Type B pancreatic cell (in vitro differentiated cells): ENCODE measurements around the gene BABAM2. TPM values are rescaled to one million over a fixed set of nuclear protein-coding genes. Genes with fewer than 3 reads are reported as not detected.

ENCODE experiments used
- DNase-seq: peaks from one replicate; pipeline ENCODE4 v3.0.0; 2021; ENCODE audit warnings: mixed read lengths; ENCODE audit not compliant: unreplicated experiment; ENCODE audit errors: extremely low spot score
- H3K27ac Mint-ChIP-seq: 2 replicates; pipeline ENCODE4 v1.8.0; 2021; ENCODE audit warnings: mild to moderate bottlenecking, mixed read lengths
- H3K27me3 Mint-ChIP-seq: 2 replicates; pipeline ENCODE4 v1.8.0; 2021; ENCODE audit warnings: mixed read lengths
- H3K36me3 Mint-ChIP-seq: 2 replicates; pipeline ENCODE4 v1.8.0; 2021; ENCODE audit warnings: mixed read lengths
- H3K4me1 Mint-ChIP-seq: one replicate; pipeline ENCODE4 v1.8.0; 2021; ENCODE audit warnings: mixed read lengths; ENCODE audit not compliant: unreplicated experiment
- H3K4me3 Mint-ChIP-seq: 2 replicates; pipeline ENCODE4 v1.8.0; 2021; ENCODE audit warnings: mild to moderate bottlenecking, mixed read lengths
- H3K9me3 Mint-ChIP-seq: 2 replicates; pipeline ENCODE4 v1.8.0; 2021; ENCODE audit warnings: mixed read lengths
- CTCF ChIP-seq: fragments of 200-600 bp; sonication (generic); conservative IDR thresholded peaks from 2 replicates; pipeline ENCODE4 v1.5.0; 2021; ENCODE audit warnings: antibody characterized with exemption, mild to moderate bottlenecking
- total RNA-seq: library from RNA; stranded (reverse); gene quantifications from 2 replicates; pipeline ENCODE4 v1.2.1, GENCODE V29; 2021; ENCODE audit warnings: low replicate concordance

BABAM2 gene
- total RNA-seq, 1 donor from 2014 or later = 30.4 TPM

- H3K27ac Mint-ChIP-seq = no peak overlapping the region
- TF ChIP-seq CTCF = no peak
- no peak for DNase-seq
- H3K36me3 Mint-ChIP-seq = no peaks in the 10 kb centered on the region
- no peaks in the 10 kb centered on the region for H3K27me3 Mint-ChIP-seq
- no peaks in the 10 kb centered on the region for H3K9me3 Mint-ChIP-seq
- no peak overlapping the region for H3K4me3 Mint-ChIP-seq
- H3K4me1 Mint-ChIP-seq = no peaks in the 10 kb centered on the region
These were observed 93.6 kb downstream of the BABAM2 start for GRCh38 chr2:27984153-27984552.

DNA sequence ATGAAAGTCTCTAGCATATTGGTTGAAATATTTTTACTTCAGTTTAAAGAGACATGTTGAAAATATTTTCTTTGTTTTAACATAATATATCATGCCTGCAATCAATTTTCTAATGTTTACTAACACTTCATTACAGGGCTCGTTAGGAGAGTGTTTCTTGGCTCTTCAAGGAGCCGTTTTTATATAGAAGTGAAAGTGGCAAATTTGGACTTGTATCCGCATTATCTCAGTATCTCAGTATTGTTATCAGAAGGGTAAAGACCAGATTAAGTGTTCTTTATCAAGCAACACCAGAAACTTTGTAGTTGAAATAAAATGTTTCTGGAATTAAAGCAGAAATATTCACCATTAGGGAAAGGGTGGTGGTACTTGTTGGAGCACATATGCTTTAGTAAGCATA lies 97.8 kb downstream of the BABAM2 start:
- Mint-ChIP-seq H3K27ac (no peak overlapping the region), H3K4me1 (no peaks in the 10 kb centered on the region), H3K27me3 (no peaks in the 10 kb centered on the region), H3K9me3 (no peaks in the 10 kb centered on the region), H3K36me3 (no peaks in the 10 kb centered on the region), H3K4me3 (no peak overlapping the region)
- DNase-seq = no peak
- no peak for TF ChIP-seq CTCF

GRCh38 chr2:27988718-27989117 lies 98.2 kb downstream of the BABAM2 start:
- H3K36me3 Mint-ChIP-seq = no peaks in the 10 kb centered on the region
- no peak for TF ChIP-seq CTCF
- H3K4me3 Mint-ChIP-seq = no peak overlapping the region
- no peaks in the 10 kb centered on the region for H3K4me1 Mint-ChIP-seq
- H3K27me3 Mint-ChIP-seq = no peaks in the 10 kb centered on the region
- no peaks in the 10 kb centered on the region for H3K9me3 Mint-ChIP-seq
- H3K27ac Mint-ChIP-seq = no peak overlapping the region
- DNase-seq = no peak

- no peak for TF ChIP-seq CTCF
- H3K9me3 Mint-ChIP-seq = no peaks in the 10 kb centered on the region
- no peaks in the 10 kb centered on the region for H3K4me1 Mint-ChIP-seq
- H3K4me3 Mint-ChIP-seq = no peak overlapping the region
- DNase-seq = no peak
- no peak overlapping the region for H3K27ac Mint-ChIP-seq
- H3K36me3 Mint-ChIP-seq = no peaks in the 10 kb centered on the region
- no peaks in the 10 kb centered on the region for H3K27me3 Mint-ChIP-seq
These were observed 98.6 kb downstream of the BABAM2 start for GRCh38 chr2:27989149-27989548.

DNA sequence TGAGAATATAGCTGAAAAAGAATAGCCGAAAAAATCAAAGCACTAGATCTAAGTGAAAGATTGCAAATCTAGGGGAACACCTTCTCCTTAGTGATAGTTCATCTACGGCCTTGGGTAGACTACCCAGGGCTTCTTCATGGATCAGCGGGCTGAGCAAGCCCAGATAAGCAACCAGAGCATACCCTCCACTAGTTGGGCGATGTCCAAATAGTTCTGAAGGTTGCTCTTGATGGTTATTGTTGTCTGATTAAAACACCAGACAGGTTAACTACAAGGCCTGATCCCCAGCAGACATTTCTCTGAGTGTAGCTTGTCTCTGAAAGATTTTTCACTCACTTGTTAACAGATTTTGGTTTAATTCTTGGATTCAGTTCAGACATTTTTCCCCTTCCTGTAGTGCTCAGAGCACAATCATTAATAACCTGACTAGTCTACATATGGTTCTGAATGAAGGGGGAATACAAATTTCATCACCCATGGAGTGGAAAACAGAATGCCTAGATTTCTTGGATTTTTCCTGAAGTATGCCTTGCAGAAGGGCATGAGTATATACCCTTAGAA lies 99.6 kb downstream of the BABAM2 start:
- no peak for TF ChIP-seq CTCF
- Mint-ChIP-seq H3K9me3 (no peaks in the 10 kb centered on the region), H3K4me1 (no peaks in the 10 kb centered on the region), H3K27me3 (no peaks in the 10 kb centered on the region), H3K4me3 (no peak overlapping the region), H3K36me3 (no peaks in the 10 kb centered on the region), H3K27ac (no peak overlapping the region)
- DNase-seq = no peak

DNA sequence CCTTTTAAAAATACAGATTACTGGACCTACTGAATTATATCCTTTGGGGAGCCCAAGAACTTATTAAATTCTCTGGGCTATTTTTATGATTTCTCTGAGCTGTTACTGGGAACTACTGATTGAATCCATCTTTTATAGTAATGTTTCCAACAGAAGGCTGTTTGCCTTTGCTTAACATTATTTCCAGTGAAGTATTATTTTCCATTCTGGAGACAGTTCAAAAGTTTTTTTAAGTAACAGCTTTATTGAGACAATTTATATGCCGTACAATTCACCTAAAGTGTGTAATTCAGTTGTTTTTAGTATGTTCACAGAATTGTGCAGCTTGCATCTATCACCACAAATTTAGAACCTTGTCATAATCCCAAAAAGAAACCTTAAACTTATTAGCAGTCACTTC lies 100.6 kb downstream of the BABAM2 start:
- Mint-ChIP-seq H3K9me3 (no peaks in the 10 kb centered on the region), H3K27me3 (no peaks in the 10 kb centered on the region), H3K4me3 (no peak overlapping the region), H3K4me1 (no peaks in the 10 kb centered on the region), H3K36me3 (peaks cover 4% of the 10 kb centered on the region), H3K27ac (no peak overlapping the region)
- no peak for DNase-seq
- no peak for TF ChIP-seq CTCF
